Activated T-helper 1 cell treated with Interleukin-2 at 50 U/mL for 16 hours (primary cell): ENCODE measurements around the gene COLEC12.

ENCODE experiments used
- DNase-seq: peaks from one replicate; pipeline ENCODE4 v3.0.0-alpha.2; 2020; ENCODE audit warnings: low read depth

The COLEC12 gene

DNA sequence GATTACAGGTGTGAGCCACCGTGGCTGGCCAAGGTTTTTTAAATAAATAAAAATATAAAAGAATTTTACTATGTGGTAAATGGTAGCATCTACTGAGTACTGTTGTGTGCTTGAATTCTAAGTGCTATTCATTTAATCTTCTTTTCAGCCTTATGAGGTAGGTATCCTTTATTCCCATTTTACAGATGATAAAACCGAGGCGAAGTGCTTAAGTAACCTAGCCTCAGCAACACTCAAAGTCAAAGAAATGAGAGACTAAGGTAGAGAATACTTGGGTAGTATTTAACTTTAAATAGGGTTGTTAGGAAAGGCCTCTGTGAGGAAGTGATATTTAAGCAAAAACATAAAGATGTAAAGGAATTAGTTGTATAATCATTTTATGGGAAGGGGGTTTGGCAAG, 227.0 kb downstream of the COLEC12 start:
- DNase-seq, result no peak

DNA sequence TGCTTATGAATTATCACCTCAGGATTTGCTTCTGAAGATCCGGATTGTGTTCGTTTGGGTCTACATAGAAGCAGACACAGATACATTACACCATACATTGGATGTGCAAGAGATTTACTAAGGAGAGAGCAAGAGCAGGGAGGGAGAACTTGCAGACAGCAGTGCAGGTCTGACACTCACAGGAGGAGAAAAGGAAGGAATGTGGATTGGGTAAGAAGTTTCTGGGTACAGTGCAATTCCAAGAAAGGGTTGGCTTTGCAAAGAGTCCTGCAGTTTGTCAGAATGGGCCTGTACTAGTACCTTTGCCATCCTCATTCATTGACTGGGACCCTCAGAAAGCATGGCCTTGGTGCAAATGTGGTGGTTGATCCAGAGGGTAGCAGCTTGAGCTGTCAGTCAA, 227.9 kb downstream of the COLEC12 start:
- no peak for DNase-seq

DNA sequence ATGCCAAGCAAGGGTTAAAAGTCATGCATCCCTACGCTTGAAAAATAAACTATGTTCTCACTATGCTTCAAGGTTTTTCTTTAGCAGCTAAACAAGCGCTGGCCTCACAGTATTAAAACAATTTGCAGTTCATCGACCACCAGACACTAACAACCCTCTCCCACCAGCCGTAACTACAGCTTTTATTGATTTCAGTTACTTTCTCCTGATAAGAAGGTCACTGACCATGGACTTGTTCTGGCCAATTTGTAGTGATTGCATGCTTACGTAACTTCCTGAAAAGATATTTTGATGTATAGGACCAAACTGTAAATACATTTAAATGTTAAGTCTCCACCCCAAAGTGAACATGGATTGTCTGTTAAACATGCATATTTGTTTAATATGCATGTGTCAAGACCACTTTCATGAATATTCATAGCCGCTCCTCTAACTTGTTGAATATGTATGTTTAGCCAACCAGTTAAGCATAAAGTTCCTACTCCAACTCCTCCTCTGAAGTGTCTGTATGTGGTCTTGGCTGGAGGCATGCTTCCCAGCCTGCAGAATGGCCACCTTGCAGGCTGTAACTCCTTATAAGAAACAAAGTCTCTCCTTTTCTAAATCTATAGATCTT, 230.9 kb downstream of the COLEC12 start:
- DNase-seq, result no peak

DNA sequence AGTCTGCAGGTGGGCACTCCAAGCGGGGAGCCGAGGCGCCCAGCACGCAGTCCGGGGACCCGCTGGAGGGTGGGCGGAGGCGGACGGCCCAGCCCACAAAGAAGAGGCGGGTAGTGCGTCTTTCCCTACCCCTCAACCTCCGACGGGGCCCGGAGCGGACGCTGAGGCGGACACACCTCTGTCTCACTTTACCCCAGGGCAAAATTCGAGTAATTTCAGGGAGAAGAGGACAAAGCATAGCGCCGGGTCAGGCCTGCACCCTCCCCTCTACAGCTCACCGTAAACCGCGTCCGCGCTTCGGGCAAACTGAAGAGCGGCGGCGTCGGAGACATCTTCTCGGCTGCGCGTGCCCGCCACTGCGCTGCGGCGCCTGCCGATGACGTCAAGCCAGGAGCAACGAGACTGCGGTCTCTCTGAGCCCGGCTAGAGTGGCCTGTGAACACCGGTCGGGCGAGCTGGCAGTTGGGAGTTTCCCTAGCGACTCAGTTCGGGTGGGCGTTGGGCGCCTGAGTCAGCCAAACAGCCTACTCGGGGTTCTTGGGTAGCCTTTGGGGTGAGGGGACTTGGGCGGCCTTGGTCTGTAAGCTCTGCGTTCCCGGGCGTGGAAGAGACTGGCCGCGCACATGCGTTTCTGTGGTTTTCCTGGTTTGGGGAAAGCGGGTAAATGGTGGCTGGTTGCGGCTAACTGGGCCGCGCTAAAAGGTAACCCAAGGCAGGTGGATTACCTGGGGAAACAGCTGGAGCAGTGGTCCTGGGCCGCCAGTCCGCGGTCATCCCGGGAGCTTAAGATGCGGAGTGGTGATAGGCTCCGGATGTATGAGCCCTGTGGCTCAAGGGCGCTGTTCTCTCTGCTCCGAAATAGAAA, 232.6 kb downstream of the COLEC12 start, which contains the start of gene THOC1:
Gene THOC1, minus strand, starts transcription at position 360 of the 865 bp plus-strand sequence. Its CDS starts 28 bp downstream, at position 332.
- peak; percentile 83 for DNase-seq

DNA sequence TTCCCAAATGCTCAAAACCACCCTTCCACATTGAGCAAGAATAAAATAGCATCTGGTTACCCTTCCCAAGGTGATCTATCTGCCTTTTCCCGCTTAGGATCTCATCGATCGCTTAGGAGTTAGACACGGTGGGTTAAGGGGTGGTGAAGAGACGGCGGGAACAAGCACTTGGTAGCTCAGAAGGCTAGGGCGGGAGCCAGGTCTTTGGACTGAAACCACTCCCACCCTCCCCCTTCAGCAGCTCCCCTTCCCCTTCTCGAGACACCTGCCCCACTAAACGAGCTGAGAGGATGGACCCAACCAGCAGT, 233.2 kb downstream of the COLEC12 start:
- no peak for DNase-seq
